GM19043 (cell line): ENCODE results near the gene PPP1R7.

Source experiments
- ATAC-seq: cut with Tn5 transposase; IDR thresholded peaks from one replicate; pipeline ENCODE4 v1.9.1; 2021; ENCODE audit warnings: low read depth; ENCODE audit not compliant: unreplicated experiment

The PPP1R7 gene

GRCh38 chr2:241224851-241225438 lies 74.7 kb downstream of the PPP1R7 start:
- no peak for ATAC-seq

GRCh38 chr2:241225545-241225944 lies 75.3 kb downstream of the PPP1R7 start:
- ATAC-seq: no peak

- ATAC-seq: no peak
Measured at GRCh38 chr2:241225983-241226382, 75.7 kb downstream of the PPP1R7 start.

GRCh38 chr2:241226723-241227572 lies 76.7 kb downstream of the PPP1R7 start:
- ATAC-seq: no peak

GRCh38 chr2:241227594-241227993 lies 77.3 kb downstream of the PPP1R7 start:
- ATAC-seq: no peak

- no peak for ATAC-seq
Measured at GRCh38 chr2:241228081-241228859, 78.0 kb downstream of the PPP1R7 start.

GRCh38 chr2:241228860-241229516 lies 78.7 kb downstream of the PPP1R7 start:
- no peak for ATAC-seq

GRCh38 chr2:241229563-241230401 lies 79.5 kb downstream of the PPP1R7 start:
- ATAC-seq: no peak

- no peak for ATAC-seq
Measured at GRCh38 chr2:241230435-241230834, 80.2 kb downstream of the PPP1R7 start.

GRCh38 chr2:241232736-241233575 lies 82.7 kb downstream of the PPP1R7 start:
- ATAC-seq: no peak
